HG03378 (cell line): ENCODE measurements around the gene TMEM198.

Source experiments
- ATAC-seq: cut with Tn5 transposase; IDR thresholded peaks from one replicate; pipeline ENCODE4 v1.9.1; 2021; ENCODE audit warnings: mild to moderate bottlenecking, moderate library complexity; ENCODE audit not compliant: unreplicated experiment

TMEM198 gene

DNA sequence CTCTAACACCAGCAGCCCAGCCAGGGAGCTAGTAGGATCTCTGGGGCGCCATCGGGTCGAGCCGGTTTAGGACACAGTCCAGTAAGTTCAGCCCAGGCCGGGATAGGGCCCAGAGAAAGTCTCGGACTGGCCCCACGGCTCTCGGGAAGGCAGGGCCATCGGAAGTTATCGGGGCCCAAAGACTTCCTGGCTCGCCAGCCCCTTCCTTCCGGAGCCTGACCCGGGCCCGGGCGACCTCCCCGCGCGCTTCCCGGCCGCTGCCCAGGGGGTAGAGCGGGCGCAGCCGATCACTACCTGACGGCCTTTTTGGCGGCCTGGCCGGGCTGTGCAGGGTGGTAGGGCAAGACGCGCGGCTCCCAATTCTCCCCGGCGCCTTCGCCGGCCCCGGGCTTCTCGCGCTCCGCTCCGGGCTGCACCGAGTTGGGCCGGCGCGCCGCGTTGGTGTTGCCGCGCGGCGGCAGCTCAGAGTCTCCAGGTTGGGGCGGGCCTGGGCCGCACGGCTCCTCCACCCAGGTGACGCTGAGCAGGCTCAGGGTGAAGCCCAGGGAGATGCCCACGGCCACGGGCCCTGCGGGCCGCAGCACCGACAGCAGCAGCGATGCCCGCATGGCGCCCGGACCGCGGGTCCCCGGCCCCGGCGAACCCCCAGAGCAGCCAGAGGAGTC, 765 bp upstream of the TMEM198 start:
- peak; percentile 17 for ATAC-seq

DNA sequence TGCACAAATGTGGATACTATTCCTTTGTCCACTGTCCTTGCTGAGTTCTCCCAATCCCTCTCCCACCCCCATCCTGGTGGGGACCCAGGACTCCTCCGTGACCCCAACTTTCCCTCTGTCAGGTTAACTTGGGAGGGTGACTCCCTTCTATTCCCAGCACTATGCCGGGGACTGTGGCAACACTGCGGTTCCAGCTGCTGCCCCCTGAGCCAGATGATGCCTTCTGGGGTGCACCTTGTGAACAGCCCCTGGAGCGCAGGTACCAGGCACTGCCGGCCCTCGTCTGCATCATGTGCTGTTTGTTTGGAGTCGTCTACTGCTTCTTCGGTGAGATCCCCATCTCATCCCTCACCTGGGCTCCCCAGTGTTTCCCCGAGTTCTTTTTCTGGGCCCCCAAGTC, 739 bp downstream of the TMEM198 start:
- ATAC-seq: no peak

DNA sequence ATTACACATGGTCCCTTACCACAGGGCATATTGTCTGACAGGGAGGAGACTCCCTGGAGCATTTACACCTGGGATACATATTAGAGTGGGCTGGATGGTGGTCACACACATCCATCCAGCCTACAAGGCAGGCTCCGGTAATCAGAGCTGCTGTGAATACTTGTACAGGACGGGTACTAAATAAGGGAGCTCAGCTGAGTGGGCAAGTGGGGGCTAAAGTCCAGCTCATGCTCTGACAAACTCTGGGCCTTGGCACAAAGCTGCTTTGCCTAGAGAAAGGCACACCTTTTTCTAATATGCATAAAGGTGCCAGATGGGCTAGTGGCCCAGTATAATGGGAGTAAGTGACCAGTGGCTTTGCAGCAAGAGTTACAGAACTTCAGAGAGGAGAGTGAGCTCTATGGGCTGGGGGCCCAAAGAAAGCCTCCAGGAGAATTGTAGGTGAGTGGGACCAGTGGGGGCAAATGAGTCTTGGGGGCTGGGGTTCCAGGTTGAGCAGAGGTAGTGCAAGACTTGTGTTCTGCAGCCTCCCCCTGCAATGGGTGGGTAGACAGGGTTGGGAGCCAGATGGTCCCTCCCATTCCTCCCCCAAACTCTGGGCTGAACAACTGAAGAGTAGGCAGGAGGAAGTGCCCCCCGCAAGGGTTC, 1.6 kb downstream of the TMEM198 start:
- ATAC-seq: no peak

DNA sequence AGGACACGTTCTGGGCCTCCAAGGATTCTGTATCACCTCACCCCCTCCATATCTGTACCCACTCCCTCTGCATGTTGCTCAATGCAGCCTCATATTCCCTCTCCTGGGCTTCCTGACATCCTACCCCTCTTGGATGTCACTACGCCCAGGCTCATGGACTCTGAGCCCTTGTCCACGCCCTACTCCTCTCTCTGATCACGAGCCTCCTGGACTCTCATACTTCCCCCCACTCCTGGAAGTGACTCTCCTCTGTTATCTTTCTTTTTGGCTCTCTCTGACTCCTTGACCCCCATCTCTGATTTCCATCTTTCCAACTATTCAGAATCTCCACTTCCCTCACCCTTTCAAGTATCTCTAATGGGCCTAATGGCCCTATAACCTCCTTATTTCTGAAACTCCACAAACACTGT, 2.1 kb downstream of the TMEM198 start:
- ATAC-seq: no peak

DNA sequence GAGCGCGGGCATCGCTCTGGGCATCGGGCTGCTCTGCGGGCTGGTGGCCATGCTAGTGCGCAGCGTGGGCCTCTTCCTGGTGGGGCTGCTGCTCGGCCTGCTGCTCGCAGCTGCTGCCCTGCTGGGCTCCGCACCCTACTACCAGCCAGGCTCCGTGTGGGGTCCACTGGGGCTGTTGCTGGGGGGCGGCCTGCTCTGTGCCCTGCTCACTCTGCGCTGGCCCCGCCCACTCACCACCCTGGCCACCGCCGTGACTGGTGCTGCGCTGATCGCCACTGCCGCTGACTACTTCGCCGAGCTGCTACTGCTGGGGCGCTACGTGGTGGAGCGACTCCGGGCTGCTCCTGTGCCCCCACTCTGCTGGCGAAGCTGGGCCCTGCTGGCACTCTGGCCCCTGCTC, 3.8 kb downstream of the TMEM198 start:
- ATAC-seq: no peak

DNA sequence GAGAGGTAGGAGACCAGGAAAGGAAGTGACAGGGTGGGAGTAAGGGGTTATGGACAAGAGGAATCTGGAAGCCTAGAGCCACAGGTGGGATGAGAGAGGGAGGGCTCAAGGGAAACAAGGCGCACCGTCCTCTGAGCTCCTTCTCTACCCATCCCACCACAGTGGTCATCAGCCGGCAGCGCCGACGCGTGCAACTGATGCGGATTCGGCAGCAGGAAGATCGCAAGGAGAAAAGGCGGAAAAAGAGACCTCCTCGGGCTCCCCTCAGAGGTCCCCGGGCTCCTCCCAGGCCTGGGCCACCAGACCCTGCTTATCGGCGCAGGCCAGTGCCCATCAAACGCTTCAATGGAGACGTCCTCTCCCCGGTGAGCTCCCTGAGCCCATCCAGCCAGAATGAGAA, 5.2 kb downstream of the TMEM198 start:
- no peak for ATAC-seq

DNA sequence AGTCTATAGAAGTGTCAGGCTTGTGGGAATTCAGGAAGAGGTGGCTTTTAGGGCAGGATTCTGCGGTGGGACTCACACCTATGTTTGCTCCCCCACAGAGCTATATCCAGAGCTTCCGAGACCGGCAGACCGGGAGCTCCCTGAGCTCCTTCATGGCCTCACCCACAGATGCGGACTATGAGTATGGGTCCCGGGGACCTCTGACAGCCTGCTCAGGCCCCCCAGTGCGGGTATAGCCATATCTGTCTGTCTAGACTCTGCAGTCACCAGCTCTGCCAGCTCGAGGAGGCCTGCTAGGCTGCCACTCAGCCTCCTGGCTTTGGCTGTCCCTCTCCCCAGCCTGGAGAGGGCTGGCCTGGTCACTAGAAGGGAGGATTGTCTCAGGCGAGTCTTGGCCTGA, 5.8 kb downstream of the TMEM198 start:
- ATAC-seq: no peak

DNA sequence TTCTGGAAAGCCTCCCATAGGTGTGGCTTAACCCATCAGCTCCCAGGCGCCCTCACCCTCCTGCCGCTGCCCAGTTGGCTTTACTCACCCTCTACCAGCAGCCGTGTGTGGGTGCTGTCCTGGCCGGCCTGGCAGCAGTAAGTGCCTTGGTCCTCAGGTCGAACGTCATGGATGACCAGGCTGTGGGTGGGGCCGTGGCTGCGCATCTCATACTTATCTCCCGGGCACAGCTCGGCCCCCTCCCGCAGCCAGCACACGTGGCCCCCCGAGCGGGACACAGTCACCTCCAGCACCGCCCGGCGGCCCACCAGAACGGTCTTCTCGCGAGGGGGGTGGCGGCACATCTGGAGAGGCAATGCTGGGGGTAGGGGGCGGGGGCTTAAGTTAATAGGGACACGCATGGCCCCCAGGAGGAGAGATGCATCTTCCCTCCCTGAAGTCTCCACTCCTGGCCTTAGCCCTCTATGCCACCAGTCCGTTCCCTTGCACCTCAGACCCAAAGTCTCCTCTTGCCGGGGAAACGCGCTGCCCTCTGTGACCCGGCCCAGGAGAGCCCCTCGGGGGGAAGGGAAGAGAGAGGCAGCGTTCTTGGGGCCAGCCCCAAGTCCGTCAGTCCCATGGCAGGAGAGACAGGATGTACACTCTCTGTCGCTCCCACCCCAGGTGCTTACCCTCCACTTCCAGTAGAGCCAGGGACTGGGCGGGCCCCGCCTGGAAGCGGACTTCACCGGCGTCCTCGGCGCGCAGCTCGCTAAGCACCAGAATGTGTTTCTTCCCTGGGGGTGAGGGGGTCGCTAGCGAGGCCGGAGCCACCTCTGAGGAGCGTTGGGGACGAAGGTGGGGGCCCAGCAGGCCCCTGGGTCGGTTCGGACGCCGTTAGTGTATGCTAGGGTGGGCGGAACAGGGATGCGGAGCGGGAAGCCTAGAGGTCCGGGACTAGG, 7.9 kb downstream of the TMEM198 start:
- no peak for ATAC-seq

DNA sequence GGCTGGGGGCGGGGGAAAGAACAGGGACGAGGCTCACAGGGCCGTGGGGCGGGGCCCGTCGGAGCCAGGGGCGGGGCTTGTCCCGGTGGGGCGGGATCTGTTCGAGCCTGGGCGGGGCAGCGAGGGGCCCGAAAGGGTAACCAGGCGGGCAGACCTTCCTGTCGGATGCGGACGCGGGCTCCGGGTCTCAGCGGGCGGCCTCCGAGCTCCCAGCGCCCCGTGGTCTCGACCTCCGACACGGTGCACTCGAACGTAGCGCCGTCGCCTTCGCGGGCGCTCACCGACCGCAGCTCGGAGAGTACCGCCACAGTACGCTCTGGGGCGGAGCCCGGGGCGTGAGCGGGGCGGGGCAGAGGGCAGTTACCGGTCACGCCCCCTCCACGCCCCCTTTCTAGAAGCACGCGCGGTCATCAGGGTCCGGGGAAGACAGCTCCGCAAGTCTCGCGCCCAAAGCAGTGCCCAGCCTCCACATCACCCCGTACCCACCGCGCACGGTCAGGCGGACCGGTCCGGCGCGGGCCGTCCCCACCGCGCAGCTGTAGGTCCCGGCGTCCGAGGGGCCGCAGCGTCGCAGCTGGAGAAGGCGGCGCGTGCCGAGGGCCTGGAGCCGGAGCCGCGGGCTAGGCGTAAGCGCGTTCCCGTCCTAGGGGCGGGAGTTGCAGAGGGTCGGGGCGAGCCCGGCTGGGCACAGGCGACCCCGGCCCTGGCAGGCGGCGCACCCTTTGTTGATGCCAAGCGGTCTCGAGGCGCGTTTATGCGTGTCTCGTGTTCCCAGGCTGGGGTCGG, 8.7 kb downstream of the TMEM198 start:
- peak; percentile 79 for ATAC-seq

DNA sequence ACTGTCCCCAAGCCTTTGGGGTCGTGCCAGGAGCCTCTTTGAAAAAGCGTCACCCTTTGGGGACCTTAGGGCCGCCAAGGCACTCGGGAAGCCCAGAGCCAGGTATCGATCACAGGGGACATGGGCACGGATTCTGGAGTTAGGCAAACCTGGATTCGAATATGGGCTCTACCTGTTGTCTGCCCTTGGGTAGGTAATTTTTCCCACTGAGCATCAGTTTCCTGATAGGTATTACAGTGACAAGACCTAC, 9.3 kb downstream of the TMEM198 start:
- ATAC-seq: no peak

DNA sequence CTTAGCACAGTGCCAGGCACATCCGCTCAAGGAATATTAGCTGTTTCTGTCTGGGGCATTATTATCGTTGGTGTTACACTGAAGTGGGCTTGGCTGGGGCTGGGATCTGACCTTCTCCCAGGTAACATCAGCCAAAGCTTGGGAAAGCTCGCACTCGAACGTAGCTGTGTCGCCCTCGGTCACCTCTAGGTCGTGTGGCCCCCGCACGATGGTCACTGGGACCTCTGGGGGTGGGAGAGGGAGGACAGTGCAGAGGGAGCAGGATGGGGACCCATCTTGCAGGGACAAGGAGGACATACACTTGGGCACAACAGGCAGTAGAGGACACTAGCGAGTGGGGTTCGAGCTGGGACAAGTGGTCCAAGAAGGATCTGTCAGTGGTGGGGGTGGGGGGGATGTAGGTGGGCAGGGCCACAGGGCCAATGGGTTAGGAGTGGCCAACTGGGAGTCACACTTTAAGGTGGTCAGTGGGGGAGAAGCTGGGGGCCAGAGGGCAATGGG, 9.7 kb downstream of the TMEM198 start:
- ATAC-seq: no peak

DNA sequence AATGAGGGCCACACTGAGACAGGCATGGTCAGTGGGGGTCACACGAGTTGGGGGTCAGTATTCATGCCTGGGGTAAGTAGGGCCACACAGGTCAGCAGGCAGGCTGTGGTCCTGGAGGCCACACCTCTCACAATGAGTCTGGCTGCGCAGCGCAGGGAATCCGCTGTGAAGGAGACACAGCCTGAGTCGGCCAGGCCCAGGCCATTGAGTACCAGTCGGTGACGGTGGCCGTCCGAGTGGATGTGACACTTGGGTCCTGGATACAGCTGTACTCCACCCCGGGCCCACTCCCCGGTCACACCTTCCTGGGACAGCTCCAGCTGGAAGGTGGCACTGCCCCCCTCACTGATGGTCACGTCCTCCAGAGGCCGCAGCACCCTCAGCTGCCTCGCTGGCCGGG, 10.5 kb downstream of the TMEM198 start:
- no peak for ATAC-seq

DNA sequence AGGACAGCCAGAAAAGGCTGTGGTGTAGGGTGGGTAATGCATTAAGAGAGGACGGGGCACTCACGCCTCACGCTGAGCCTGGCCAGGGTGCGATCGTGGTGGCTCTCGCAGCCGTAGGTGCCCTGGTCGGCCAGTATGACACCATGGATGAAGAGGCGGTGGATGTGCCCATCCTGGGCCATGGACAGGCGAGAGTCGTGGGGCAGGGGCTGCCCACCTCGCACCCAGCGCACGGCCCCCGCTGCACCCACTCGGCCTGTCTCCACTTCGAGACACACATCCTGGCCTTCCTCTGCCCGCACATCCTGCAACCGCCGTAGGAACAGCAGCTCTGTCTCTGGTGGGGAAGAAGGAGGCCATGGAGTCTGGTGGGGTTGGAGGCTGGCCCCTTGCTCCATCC, 12.1 kb downstream of the TMEM198 start:
- ATAC-seq: no peak

DNA sequence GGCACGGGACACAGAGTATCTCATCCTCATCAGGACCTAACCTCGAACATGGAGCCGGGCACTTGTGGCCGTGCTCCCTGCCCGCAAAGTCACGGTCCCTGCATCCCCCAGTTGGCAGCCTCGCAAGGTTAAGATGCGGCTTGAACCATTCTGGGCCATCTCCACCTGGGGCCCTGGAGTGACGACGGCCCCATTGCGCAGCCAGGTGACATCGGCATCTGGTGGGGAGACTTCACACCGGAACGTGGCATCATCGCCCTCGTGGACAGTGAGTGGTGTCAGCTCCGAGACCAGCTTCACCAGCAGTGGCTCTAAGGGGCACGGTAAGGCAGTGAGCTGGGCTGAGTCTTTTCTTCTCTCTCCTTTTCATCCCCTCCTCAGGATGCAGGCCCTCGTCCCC, 12.6 kb downstream of the TMEM198 start:
- ATAC-seq: no peak

DNA sequence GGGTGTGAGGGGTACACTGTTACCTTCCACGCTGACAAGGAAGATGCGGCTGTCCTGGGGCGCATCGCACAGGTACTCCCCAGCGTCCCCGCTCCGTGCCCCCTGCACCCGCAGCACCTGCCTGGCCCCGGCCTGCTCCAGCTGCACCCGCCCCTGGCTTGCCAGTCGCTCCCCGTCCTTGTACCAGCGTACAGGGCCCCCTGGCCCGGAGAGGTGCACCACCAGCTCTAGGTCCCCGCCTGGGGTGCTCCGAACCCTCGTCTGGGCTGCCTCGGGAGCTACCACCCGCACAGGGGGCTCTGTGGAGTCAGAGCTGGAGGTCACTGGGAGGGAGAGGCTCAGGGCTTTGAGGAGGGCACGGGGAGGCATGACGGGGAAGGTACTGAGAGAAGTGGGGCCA, 13.5 kb downstream of the TMEM198 start:
- no peak for ATAC-seq

DNA sequence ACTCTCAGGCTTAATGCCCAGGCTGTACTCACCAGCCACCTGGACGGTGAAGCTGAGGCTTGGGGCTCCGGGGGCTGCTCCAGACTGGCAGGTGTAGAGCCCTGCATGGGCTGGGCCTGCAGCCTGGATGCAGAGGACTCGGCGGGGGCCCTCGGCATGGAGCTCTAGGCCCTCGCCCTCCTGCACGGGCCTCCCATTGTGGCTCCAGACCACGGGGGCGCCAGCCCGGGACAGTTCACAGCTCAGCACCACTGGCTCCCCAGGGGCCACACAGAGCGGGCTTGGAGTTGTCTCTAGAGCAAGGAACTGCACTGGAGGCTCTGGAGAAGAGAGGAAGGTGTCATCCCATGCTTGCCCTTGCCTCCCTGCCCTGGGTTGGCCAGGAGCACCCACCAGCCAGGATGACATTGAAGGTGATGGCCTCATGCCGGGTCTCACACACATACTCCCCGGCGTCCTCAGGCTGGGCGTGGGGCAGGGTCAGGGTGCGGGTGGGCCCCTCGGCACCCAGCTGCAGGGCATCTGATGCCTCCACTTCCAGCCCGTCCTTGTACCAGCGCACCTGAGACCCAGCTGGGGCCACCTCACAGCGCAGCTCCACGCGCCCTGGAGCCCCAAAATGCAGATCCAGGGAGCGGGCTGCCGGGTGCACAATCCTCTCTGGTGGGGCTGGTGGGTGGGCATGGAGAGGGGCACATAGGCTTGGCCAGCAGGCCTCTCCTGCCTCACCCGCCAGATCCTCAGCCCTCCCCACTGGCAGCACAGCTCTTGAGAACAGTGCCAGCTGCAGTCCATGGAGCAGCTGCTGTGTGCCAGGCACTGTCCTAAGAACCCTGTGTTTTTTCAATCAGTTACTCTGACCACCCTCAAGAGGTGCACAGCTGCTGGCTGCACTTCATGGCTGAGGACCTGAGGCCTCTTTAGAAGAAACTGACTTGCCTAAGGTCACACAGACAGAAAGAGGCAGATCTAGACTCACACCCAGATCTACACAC, 14.3 kb downstream of the TMEM198 start:
- no peak for ATAC-seq

DNA sequence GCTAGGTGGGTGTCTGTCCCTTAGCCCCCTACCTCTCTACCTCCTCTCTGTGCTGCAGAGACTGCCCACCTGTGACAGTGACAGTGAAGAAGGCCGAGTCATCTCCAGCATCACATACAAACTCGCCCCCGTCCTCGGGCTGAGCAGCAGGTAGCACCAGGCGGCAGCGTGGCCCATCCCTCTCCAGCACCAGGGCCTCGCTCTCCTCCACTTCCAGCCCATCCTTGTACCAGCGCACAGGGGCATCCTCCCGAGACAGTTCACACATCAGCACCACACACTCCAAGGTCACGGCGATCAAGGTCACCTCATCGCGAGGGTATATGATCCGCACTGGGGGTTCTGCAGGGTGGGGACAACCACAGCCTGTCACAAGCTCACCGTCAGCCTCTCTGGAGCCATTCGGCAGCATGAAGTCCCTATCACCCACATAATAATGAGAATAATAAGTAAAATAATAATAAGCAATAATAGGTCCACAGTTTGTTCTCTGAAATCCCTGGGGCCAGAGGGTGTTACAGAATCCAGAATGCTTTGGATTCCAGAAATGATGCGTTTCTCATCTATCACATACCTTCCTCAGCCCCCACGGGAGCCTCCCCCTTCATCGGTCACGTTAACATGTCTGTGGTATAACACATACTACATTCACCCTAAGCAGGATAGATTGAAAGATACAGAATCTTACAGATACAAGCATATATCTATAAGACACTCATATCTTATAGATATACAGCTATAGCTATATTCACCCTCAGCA, 15.5 kb downstream of the TMEM198 start:
- no peak for ATAC-seq

DNA sequence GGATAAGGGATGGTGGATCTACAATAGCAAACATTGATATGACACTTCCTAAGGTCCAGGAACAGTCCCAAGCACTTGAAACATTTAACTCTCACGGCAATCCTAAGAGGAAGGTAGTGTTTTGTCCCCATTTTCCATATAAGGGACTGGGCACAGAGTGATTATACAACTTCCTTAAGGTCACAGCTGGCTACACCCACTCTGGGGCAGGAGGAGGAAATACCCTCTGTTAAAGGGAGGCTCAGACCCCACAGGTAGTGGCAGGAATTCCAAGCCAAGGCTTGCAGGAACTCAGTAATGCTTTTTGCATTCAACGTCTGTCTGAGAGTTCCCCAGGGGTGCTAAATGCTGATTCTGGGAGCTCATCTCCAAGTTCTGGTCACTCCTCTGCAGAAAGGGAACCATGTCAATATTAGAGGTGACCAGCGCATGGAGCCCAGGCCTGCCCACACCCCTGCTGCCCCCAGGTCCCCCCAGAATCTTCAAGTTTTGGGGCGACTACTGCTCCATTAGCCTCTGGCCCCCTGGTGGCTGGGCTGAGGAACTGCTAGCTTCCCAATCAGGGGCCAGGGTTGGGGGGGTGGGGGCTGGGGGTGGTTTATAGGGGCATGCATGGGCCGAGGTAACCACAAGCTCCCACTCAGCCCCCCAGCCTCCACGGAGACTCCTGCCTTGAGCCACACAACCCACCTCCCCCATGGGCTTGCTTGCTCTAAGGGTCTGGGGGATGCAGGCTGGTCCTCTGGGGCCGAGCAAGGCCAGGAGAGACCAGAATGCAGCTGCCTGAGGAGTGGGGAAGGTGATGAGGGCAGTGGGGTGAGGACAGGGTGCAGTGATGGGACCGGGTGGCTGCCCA, 16.4 kb downstream of the TMEM198 start:
- no peak for ATAC-seq

DNA sequence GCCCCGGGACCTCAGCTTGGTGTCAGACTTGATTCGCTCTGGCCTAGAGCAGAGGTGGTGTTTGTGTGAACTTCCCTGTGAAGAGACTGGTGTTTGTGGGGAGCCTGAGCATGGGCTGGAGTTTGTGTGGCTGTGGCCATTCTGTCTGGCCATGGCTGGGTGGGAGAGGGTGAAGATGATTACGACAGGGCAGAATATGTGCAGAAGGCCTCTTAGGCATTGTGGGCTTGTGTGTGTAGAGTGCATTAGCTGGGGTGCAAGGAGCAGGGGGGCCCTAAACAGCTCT, 17.0 kb downstream of the TMEM198 start:
- ATAC-seq: no peak
